AML-193 (cell line): ENCODE data around the gene TMEM40.
"Not testable (repeated sequence)": the region's sequence is repeated elsewhere in the genome, so short reads cannot be mapped to it uniquely, and the experiment has no call there.

Source experiments
- DNase-seq, 2 experiments: peaks; one replicate each; lab custom pipeline; 2025; lab: John Stamatoyannopoulos, UW

Gene TMEM40

GRCh38 chr3:12759097-12759679, at the start of gene TMEM40:
TMEM40 (minus strand) TSS chr3:12759259; CDS start chr3:12749832, 9,427 bp downstream.
- DNase-seq = no peak

- no peak for DNase-seq
These were observed 49.5 kb upstream of the TMEM40 start for GRCh38 chr3:12808587-12808986.

GRCh38 chr3:12807601-12808359, 48.7 kb upstream of the TMEM40 start:
- DNase-seq = no peak

- DNase-seq = no peak
These were observed 48.0 kb upstream of the TMEM40 start for GRCh38 chr3:12807066-12807465.

GRCh38 chr3:12803371-12803770, 44.3 kb upstream of the TMEM40 start:
- DNase-seq = no peak

- DNase-seq = no peak
These were observed 40.7 kb upstream of the TMEM40 start for GRCh38 chr3:12799525-12800440.

GRCh38 chr3:12798559-12799179, 39.6 kb upstream of the TMEM40 start:
- DNase-seq = no peak

GRCh38 chr3:12797892-12798558, 39.0 kb upstream of the TMEM40 start:
- DNase-seq = no peak

GRCh38 chr3:12797124-12797891, 38.2 kb upstream of the TMEM40 start:
- no peak for DNase-seq

- no peak for DNase-seq
These were observed 37.4 kb upstream of the TMEM40 start, which contains the start of gene CAND2 for GRCh38 chr3:12796171-12797123. CAND2 (plus strand) TSS chr3:12796680; CDS start chr3:12796721, 41 bp downstream.

- DNase-seq = no peak
These were observed 34.6 kb upstream of the TMEM40 start for GRCh38 chr3:12793701-12794100.

- DNase-seq = no peak
These were observed 32.4 kb upstream of the TMEM40 start for GRCh38 chr3:12791430-12791829.

- not testable (repeated sequence) for DNase-seq
These were observed 29.1 kb upstream of the TMEM40 start for GRCh38 chr3:12787967-12788690.

GRCh38 chr3:12787346-12787745, 28.3 kb upstream of the TMEM40 start:
- not testable (repeated sequence) for DNase-seq

GRCh38 chr3:12785096-12785495, 26.0 kb upstream of the TMEM40 start:
- no peak for DNase-seq

- no peak for DNase-seq
These were observed 23.2 kb upstream of the TMEM40 start for GRCh38 chr3:12782172-12782815.

- DNase-seq = no peak
These were observed 21.7 kb upstream of the TMEM40 start for GRCh38 chr3:12780751-12781150.

GRCh38 chr3:12777171-12777570, 18.1 kb upstream of the TMEM40 start:
- DNase-seq = no peak
